NT2/D1 (cell line): ENCODE results near the gene TNS1.
"Not testable (repeated sequence)": the region's sequence is repeated elsewhere in the genome, so short reads cannot be mapped to it uniquely, and the experiment has no call there.

ENCODE experiments used
- SUZ12 ChIP-seq: IDR thresholded peaks from 2 replicates; pipeline ENCODE4 v1.6.1; 2011; ENCODE audit not compliant: insufficient read length, insufficient read depth; ENCODE audit errors: extremely low read depth
- YY1 ChIP-seq: IDR thresholded peaks from 2 replicates; pipeline ENCODE4 v1.6.1; 2011; ENCODE audit not compliant: insufficient read length, insufficient read depth

- not testable (repeated sequence) for TF ChIP-seq YY1, SUZ12
Measured at GRCh38 chr2:217786560-217786959, 216.2 kb downstream of the TNS1 start.
